ENCODE data around the gene ARHGAP18. TPM values are rescaled to one million over a fixed set of nuclear protein-coding genes. Genes with fewer than 3 reads are reported as not detected.

The ARHGAP18 gene
- total and polyA plus RNA-seq, 10 of the 15 experiments (the other 5 are each of a cell fraction or from before 2014, with no cell fraction given): 18.2 to 52.2 (median 31.7) TPM

DNA sequence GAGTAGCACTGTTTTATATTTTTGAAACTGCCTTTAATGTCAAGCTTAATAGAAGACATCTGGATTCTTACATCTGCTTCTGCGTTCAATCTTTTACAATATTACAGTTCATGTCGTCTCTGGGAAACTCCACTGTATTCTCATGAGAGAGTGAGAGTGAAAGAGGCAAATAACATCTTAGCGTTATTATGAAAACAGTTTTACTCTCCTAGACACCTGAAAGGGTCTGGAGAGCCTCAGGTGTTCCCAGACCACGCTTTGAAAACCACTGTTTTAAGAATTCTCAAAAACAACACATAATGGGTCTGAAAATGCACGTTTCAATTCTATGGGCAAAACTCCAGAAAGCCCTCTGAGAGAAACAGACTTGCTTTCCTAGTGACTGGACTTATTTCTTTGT, 63.3 kb downstream of the ARHGAP18 start:
- Histone ChIP-seq H2AFZ (ENCODE audit: control insufficient read depth, low read depth, low read length) (peak overlapping the region; percentile 28), H3K27ac (ENCODE audit: control insufficient read depth, insufficient read depth) (peak overlapping the region; percentile 65), H3K27me3 (replicated peaks in 1 of 2; ENCODE audit: control insufficient read depth in 2 of 2, insufficient read depth in 2 of 2, low read length in 1 of 2) (no peaks in the 10 kb centered on the region), H3K79me2 (ENCODE audit: control insufficient read depth, insufficient read depth, low read length) (peaks cover 55% of the 10 kb centered on the region), H3K4me3 (no peak overlapping the region), H3K36me3 (ENCODE audit: control insufficient read depth in 2 of 2, insufficient read depth in 2 of 2, low read length in 1 of 2) (peaks cover 0 to 2% of the 10 kb centered on the region in 2 experiments; a peak in 1 of 4 replicates), H3K4me1 (ENCODE audit: control insufficient read depth, insufficient read depth, low read length) (peaks cover 42% of the 10 kb centered on the region), H3K4me2 (ENCODE audit: control insufficient read depth, insufficient read depth) (peak overlapping the region; percentile 66), H3K9me3 (replicated peaks; ENCODE audit: control insufficient read depth, insufficient read depth, low read length) (peaks cover 4% of the 10 kb centered on the region), H4K20me1 (ENCODE audit: control insufficient read depth, insufficient read depth) (no peaks in the 10 kb centered on the region), H3K9ac (ENCODE audit: control insufficient read depth, insufficient read depth, low read length) (peak overlapping the region; percentile 34; the same call in 1 of the 2 replicates)
- ChIA-PET RAD21 (ENCODE audit: unreplicated experiment) (interaction anchor here (1.2 to 4.6 kb wide), 9 partner anchors 8 to 101 kb away, joined by 3 to 24 read pairs (median 3); partner anchors contain the start of gene ARHGAP18), CTCF (interaction anchor here (0.6 to 1.5 kb wide), 6 partner anchors 9 to 86 kb away, joined by 3 to 7 read pairs (median 4); no protein-coding TSS in a partner anchor), SMC1A (ENCODE audit: uncharacterized antibody, unreplicated experiment) (interaction anchor here (1.3 to 9.8 kb wide), 15 partner anchors 9 to 102 kb away, joined by 3 to 72 read pairs (median 7); partner anchors contain the start of gene ARHGAP18), POLR2A (interaction anchor here (0.5 to 3.4 kb wide), 5 partner anchors 13 to 62 kb away, joined by 3 to 17 read pairs (median 4); partner anchors contain the start of gene ARHGAP18)
- intact Hi-C loops (cut with micrococcal nuclease; ENCODE audit: unreplicated experiment): loop anchor here (2.0 to 5.0 kb wide), 2 partner anchors 24 to 39 kb away; no protein-coding TSS in a partner anchor
- DNase-seq (ENCODE audit: low read depth, low spot score) (peak; percentile 61), FAIRE-seq (peak; percentile 80), ATAC-seq (peak; percentile 84)
- BruUV-seq (replicated peaks): no TSS peak
- in situ Hi-C loops (cut with MboI): no loop called here
- under 1% methylated on average over 5 of the region's 5 CpGs for WGBS (ENCODE audit: insufficient coverage, insufficient replicate concordance, low lambda C conversion rate, missing lambda C conversion rate)
- TF ChIP-seq TBL1XR1 (IDR thresholded peaks at IDR 0.05; ENCODE audit: low read depth, low read length): peak; percentile 10; the same call in 1 of the 2 replicates
- peak; percentile 28; the same call in 1 of the 2 replicates for TF ChIP-seq MTA2 (IDR thresholded peaks at IDR 0.05; ENCODE audit: low read depth)
- TF ChIP-seq IKZF2 (IDR thresholded peaks at IDR 0.05): peak; percentile 44 to 64; a peak in 2 of 4 replicates
- TF ChIP-seq, protein P1, sequence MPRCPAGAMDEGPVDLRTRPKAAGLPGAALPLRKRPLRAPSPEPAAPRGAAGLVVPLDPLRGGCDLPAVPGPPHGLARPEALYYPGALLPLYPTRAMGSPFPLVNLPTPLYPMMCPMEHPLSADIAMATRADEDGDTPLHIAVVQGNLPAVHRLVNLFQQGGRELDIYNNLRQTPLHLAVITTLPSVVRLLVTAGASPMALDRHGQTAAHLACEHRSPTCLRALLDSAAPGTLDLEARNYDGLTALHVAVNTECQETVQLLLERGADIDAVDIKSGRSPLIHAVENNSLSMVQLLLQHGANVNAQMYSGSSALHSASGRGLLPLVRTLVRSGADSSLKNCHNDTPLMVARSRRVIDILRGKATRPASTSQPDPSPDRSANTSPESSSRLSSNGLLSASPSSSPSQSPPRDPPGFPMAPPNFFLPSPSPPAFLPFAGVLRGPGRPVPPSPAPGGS (IDR thresholded peaks at IDR 0.05; ENCODE audit: borderline replicate concordance, insufficient read depth, low read depth, low read length, poor library complexity, severe bottlenecking): peak; percentile 44
- TF ChIP-seq TCF7 (IDR thresholded peaks at IDR 0.05; ENCODE audit: borderline replicate concordance): peak; percentile 25; the same call in 1 of the 2 replicates
- TF ChIP-seq, protein P2, sequence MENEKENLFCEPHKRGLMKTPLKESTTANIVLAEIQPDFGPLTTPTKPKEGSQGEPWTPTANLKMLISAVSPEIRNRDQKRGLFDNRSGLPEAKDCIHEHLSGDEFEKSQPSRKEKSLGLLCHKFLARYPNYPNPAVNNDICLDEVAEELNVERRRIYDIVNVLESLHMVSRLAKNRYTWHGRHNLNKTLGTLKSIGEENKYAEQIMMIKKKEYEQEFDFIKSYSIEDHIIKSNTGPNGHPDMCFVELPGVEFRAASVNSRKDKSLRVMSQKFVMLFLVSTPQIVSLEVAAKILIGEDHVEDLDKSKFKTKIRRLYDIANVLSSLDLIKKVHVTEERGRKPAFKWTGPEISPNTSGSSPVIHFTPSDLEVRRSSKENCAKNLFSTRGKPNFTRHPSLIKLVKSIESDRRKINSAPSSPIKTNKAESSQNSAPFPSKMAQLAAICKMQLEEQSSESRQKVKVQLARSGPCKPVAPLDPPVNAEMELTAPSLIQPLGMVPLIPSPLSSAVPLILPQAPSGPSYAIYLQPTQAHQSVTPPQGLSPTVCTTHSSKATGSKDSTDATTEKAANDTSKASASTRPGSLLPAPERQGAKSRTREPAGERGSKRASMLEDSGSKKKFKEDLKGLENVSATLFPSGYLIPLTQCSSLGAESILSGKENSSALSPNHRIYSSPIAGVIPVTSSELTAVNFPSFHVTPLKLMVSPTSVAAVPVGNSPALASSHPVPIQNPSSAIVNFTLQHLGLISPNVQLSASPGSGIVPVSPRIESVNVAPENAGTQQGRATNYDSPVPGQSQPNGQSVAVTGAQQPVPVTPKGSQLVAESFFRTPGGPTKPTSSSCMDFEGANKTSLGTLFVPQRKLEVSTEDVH (IDR thresholded peaks at IDR 0.05; ENCODE audit: low read depth, partially characterized antibody): no peak
- TF ChIP-seq BRCA1 (IDR thresholded peaks at IDR 0.05; ENCODE audit: low read depth, low read length): no peak
- TF ChIP-seq JUNB (IDR thresholded peaks at IDR 0.05): peak; percentile 25
- no peak for TF ChIP-seq SMARCA5 (IDR thresholded peaks at IDR 0.05)
- TF ChIP-seq WRNIP1 (IDR thresholded peaks at IDR 0.05; ENCODE audit: borderline replicate concordance, low read depth, low read length): no peak
- no peak for TF ChIP-seq STAT3 (IDR thresholded peaks at IDR 0.05; ENCODE audit: low read depth, low read length)
- TF ChIP-seq NFYB (IDR thresholded peaks at IDR 0.05; ENCODE audit: insufficient read depth, low read depth, low read length): no peak
- TF ChIP-seq, protein P3, sequence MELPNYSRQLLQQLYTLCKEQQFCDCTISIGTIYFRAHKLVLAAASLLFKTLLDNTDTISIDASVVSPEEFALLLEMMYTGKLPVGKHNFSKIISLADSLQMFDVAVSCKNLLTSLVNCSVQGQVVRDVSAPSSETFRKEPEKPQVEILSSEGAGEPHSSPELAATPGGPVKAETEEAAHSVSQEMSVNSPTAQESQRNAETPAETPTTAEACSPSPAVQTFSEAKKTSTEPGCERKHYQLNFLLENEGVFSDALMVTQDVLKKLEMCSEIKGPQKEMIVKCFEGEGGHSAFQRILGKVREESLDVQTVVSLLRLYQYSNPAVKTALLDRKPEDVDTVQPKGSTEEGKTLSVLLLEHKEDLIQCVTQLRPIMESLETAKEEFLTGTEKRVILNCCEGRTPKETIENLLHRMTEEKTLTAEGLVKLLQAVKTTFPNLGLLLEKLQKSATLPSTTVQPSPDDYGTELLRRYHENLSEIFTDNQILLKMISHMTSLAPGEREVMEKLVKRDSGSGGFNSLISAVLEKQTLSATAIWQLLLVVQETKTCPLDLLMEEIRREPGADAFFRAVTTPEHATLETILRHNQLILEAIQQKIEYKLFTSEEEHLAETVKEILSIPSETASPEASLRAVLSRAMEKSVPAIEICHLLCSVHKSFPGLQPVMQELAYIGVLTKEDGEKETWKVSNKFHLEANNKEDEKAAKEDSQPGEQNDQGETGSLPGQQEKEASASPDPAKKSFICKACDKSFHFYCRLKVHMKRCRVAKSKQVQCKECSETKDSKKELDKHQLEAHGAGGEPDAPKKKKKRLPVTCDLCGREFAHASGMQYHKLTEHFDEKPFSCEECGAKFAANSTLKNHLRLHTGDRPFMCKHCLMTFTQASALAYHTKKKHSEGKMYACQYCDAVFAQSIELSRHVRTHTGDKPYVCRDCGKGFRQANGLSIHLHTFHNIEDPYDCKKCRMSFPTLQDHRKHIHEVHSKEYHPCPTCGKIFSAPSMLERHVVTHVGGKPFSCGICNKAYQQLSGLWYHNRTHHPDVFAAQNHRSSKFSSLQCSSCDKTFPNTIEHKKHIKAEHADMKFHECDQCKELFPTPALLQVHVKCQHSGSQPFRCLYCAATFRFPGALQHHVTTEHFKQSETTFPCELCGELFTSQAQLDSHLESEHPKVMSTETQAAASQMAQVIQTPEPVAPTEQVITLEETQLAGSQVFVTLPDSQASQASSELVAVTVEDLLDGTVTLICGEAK (IDR thresholded peaks at IDR 0.05; ENCODE audit: borderline replicate concordance): no peak
- peak; percentile 80 for TF ChIP-seq ZBED1 (IDR thresholded peaks at IDR 0.05; ENCODE audit: borderline replicate concordance)
- 0 out of 2 replicates have a peak, but pooled peaks have one; percentile 47 for TF ChIP-seq MEF2A (IDR thresholded peaks at IDR 0.05; ENCODE audit: insufficient read depth, low read depth, low read length)
- peak; percentile 45; the same call in 1 of the 2 replicates for TF ChIP-seq NFIC (IDR thresholded peaks at IDR 0.05; ENCODE audit: low read depth, low read length)

Data from GM12878 (cell line).